Measurements from ENCODE around the gene CRYBG3.

DNA sequence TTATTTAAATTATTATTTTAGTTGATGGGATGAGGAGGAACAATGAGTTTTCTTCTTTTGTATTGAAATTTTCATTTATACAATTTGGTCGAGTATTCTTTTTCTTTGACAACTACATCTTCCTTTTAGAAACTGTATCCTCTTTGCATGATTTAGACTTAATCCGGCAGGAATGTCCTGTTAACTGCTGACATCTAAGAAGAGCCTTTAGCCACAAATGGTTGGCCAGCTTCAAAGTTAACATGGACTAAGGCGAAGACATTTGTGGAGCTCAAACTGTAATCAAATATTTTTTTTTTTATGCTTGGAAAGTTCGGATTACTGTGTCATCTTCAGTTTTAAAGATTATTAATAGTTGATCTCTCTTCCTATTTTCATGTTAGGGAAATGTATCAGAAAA, 107.2 kb downstream of the CRYBG3 start:
- TF ChIP-seq EZH2 (IDR thresholded peaks at IDR 0.05; ENCODE audit: insufficient read depth, poor library complexity, severe bottlenecking) (no peak), EZH2phosphoT487 (IDR thresholded peaks at IDR 0.05; ENCODE audit: insufficient read depth, low read depth) (no peak)
